ENCODE results near the gene RPL7A.
"Not testable (repeated sequence)": the region's sequence is repeated elsewhere in the genome, so short reads cannot be mapped to it uniquely, and the experiment has no call there.

RPL7A gene

GRCh38 chr9:133392308-133392707, 44.3 kb downstream of the RPL7A start:
- DNase-seq, result not testable (repeated sequence)

GRCh38 chr9:133393399-133393798, 45.4 kb downstream of the RPL7A start:
- DNase-seq, result no peak

- no peak for DNase-seq
Observed at GRCh38 chr9:133394687-133395271, 46.8 kb downstream of the RPL7A start.

DNA sequence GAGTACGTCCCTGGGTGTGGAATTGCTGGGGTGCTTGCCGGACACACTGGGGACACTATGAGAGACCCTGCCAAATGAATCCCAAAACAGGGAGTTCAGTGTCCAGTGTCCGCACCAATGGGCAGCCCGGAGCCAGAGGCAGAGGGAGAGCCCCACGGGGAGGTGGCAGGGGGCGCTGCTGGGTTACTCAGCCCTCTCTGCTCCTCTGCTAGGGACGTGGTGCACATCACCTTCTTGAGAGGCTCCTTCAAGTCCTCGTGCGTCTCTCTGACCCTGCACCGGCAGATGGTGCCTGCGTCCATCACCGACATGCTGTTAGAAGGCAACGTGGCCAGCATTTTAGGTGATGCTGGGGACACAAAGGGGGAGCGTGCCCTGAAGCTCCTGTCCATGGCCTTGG, 48.9 kb downstream of the RPL7A start:
- no peak for DNase-seq

DNA sequence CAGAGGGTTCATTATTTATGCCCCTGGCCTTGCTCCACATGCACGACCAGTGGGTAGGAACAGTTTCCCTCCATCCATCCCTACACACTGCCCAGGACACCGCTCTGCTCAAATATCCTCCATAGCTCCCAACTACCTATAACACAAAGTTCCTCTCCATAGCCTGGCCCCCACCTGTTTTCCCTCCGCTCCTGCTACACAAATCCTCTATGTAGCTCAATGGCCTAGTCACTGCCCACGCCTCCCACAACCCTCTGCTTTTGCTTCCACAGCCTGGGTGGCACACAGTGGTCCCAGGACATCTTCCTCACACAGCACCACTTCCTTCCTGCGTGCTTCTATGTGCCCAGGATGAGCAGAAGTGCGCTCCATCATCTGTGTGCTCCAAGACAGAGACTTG, 49.4 kb downstream of the RPL7A start:
- DNase-seq, result no peak

DNA sequence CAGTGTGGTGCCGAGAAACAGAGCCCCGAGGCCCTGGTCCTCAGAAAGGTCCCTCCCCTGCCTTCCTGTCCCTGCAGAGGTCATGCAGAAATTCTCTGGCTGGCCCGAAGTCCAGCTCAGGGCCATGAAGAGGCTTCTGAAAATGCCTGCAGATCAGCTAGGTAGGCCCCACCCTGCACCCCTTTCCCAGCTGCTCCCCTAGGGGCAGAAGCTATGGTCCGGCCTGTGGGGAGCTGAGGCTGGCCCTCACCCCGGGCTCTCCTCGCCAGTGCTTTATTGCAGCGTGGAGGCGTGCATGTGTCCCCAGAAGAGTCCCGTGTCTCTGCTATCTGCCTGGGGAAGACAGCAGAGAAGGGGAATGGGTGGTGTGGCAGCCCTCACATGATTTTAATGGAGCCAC, 49.9 kb downstream of the RPL7A start:
- no peak for DNase-seq

GRCh38 chr9:133400292-133400691, 52.3 kb downstream of the RPL7A start:
- no peak for DNase-seq

All from activated CD4-positive, alpha-beta T cell treated with anti-CD3 and anti-CD28 coated beads, Interleukin-2, amount 50 U/mL, for 16 hours (primary cell).